GM18870 (cell line): ENCODE results near the gene EPHB2.

ENCODE experiments used
- ATAC-seq: cut with Tn5 transposase; IDR thresholded peaks from one replicate; pipeline ENCODE4 v1.9.1; 2021; ENCODE audit warnings: moderate library complexity; ENCODE audit not compliant: unreplicated experiment

The EPHB2 gene

GRCh38 chr1:22749919-22750684, 39.5 kb downstream of the EPHB2 start:
- ATAC-seq, result no peak

GRCh38 chr1:22750685-22751051, 40.0 kb downstream of the EPHB2 start:
- no peak for ATAC-seq

- no peak for ATAC-seq
These were observed 40.5 kb downstream of the EPHB2 start for GRCh38 chr1:22751124-22751531.

- ATAC-seq, result no peak
These were observed 41.7 kb downstream of the EPHB2 start for GRCh38 chr1:22752339-22752738.

- no peak for ATAC-seq
These were observed 42.9 kb downstream of the EPHB2 start for GRCh38 chr1:22753481-22753971.

- no peak for ATAC-seq
These were observed 43.6 kb downstream of the EPHB2 start for GRCh38 chr1:22754106-22754768.

- ATAC-seq, result no peak
These were observed 44.2 kb downstream of the EPHB2 start for GRCh38 chr1:22754824-22755223.

GRCh38 chr1:22755641-22756040, 45.0 kb downstream of the EPHB2 start:
- ATAC-seq, result no peak

GRCh38 chr1:22756125-22756735, 45.6 kb downstream of the EPHB2 start:
- no peak for ATAC-seq

- no peak for ATAC-seq
These were observed 49.8 kb downstream of the EPHB2 start for GRCh38 chr1:22760455-22760854.

- ATAC-seq, result no peak
These were observed 50.5 kb downstream of the EPHB2 start for GRCh38 chr1:22761101-22761500.

- no peak for ATAC-seq
These were observed 51.2 kb downstream of the EPHB2 start for GRCh38 chr1:22761821-22762220.

- ATAC-seq, result peak; percentile 52
These were observed 53.0 kb downstream of the EPHB2 start for GRCh38 chr1:22763487-22764200.

GRCh38 chr1:22767852-22768251, 57.2 kb downstream of the EPHB2 start:
- ATAC-seq, result no peak

GRCh38 chr1:22769932-22770331, 59.3 kb downstream of the EPHB2 start:
- ATAC-seq, result no peak

GRCh38 chr1:22772014-22772413, 61.4 kb downstream of the EPHB2 start:
- no peak for ATAC-seq

GRCh38 chr1:22773981-22774832, 63.6 kb downstream of the EPHB2 start:
- no peak for ATAC-seq

GRCh38 chr1:22774833-22775182, 64.2 kb downstream of the EPHB2 start:
- no peak for ATAC-seq

- ATAC-seq, result no peak
These were observed 64.8 kb downstream of the EPHB2 start for GRCh38 chr1:22775478-22775877.

- no peak for ATAC-seq
These were observed 65.5 kb downstream of the EPHB2 start for GRCh38 chr1:22776035-22776613.
